ENCODE measurements around the gene AIRE. TPM values are rescaled to one million over a fixed set of nuclear protein-coding genes. Genes with fewer than 3 reads are reported as not detected.

The AIRE gene
- total RNA-seq, 1 donor from 2014 or later = not detected

- no peak for DNase-seq
- Mint-ChIP-seq H3K27ac (ENCODE audit: unreplicated experiment) (no peak overlapping the region), H3K9me3 (ENCODE audit: unreplicated experiment) (peaks cover 2% of the 10 kb centered on the region), H3K4me1 (ENCODE audit: low read depth, unreplicated experiment) (peaks cover 2% of the 10 kb centered on the region), H3K27me3 (ENCODE audit: unreplicated experiment) (peaks cover 5% of the 10 kb centered on the region), H3K4me3 (ENCODE audit: unreplicated experiment) (no peak overlapping the region), H3K36me3 (ENCODE audit: unreplicated experiment) (no peaks in the 10 kb centered on the region)
- TF ChIP-seq, protein P1, sequence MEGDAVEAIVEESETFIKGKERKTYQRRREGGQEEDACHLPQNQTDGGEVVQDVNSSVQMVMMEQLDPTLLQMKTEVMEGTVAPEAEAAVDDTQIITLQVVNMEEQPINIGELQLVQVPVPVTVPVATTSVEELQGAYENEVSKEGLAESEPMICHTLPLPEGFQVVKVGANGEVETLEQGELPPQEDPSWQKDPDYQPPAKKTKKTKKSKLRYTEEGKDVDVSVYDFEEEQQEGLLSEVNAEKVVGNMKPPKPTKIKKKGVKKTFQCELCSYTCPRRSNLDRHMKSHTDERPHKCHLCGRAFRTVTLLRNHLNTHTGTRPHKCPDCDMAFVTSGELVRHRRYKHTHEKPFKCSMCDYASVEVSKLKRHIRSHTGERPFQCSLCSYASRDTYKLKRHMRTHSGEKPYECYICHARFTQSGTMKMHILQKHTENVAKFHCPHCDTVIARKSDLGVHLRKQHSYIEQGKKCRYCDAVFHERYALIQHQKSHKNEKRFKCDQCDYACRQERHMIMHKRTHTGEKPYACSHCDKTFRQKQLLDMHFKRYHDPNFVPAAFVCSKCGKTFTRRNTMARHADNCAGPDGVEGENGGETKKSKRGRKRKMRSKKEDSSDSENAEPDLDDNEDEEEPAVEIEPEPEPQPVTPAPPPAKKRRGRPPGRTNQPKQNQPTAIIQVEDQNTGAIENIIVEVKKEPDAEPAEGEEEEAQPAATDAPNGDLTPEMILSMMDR (IDR thresholded peaks at IDR 0.05; ENCODE audit: partially characterized antibody, unreplicated experiment) = no peak
Measured at GRCh38 chr21:44293551-44294231, 8.0 kb downstream of the AIRE start.

DNA sequence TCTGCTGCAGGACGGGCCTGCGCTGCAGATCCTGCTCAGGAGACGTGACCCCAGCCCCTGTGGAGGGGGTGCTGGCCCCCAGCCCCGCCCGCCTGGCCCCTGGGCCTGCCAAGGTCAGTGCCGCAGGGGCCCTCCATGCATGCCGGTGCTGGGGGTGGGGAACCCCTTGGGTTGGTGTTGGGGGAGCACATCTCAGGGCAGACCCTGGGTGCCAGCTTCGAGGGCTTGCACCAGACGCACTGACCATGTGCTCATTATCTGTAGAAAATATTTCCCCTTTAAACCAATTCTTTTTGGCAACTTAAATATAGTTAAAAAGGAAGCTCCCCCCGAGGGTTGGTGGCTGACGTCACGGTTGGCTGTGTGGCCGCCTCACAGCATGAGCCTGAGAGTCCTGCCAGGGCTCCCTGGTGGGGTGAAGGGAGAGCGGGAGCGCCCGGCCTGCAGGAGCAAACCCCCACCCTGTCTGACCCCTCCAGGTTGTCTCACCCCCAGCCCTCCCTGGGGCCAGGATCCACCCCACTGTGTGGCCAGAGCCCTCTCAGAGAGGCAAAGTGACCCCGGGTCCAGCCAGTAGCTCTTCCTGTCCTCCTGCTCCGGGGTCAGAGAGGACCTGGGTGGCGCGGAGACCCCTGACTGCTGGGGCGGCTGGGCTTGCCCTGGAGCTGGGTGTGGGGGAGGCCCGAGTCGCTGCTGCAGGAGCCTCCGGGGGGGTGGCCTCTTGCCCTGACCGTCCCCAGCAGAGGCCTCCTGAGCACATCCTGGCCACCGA is 8.9 kb downstream of the AIRE start:
- Mint-ChIP-seq H3K9me3 (ENCODE audit: unreplicated experiment) (peaks cover 2% of the 10 kb centered on the region), H3K36me3 (ENCODE audit: unreplicated experiment) (no peaks in the 10 kb centered on the region), H3K4me1 (ENCODE audit: low read depth, unreplicated experiment) (peaks cover 2% of the 10 kb centered on the region), H3K27ac (ENCODE audit: unreplicated experiment) (no peak overlapping the region), H3K27me3 (ENCODE audit: unreplicated experiment) (peaks cover 10% of the 10 kb centered on the region), H3K4me3 (ENCODE audit: unreplicated experiment) (no peak overlapping the region)
- DNase-seq = no peak
- TF ChIP-seq, protein P1 (IDR thresholded peaks at IDR 0.05; ENCODE audit: partially characterized antibody, unreplicated experiment) = no peak

- peak; percentile 60 for DNase-seq
- H3K4me3 Mint-ChIP-seq (ENCODE audit: unreplicated experiment) = no peak overlapping the region
- TF ChIP-seq, protein P1 (IDR thresholded peaks at IDR 0.05; ENCODE audit: partially characterized antibody, unreplicated experiment) = no peak
- peaks cover 10% of the 10 kb centered on the region for H3K27me3 Mint-ChIP-seq (ENCODE audit: unreplicated experiment)
- H3K4me1 Mint-ChIP-seq (ENCODE audit: low read depth, unreplicated experiment) = peaks cover 2% of the 10 kb centered on the region
- peak overlapping the region; percentile 38 for H3K27ac Mint-ChIP-seq (ENCODE audit: unreplicated experiment)
- peaks cover 2% of the 10 kb centered on the region for H3K9me3 Mint-ChIP-seq (ENCODE audit: unreplicated experiment)
- no peaks in the 10 kb centered on the region for H3K36me3 Mint-ChIP-seq (ENCODE audit: unreplicated experiment)
Measured at GRCh38 chr21:44295163-44295573, 9.5 kb downstream of the AIRE start.

DNA sequence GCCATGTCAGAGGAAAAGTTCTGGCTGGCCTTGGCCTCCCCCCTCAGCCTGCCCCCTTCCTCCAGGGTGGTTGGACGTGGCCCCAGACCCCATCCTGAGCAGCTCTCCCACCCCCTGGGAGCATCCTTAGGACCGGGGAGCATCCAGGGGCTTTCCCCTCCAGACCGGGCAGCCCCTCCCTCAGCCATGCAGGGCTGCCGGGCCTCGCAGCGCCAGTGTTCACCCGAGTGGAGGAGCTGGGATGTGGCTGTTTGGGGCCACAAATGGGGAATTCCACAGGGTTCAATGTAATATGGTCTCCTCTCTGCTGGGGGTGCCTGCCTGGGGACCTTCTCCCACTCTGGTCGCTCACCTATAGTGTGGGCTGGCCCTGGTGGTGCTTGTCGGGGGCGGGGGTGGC is 10.0 kb downstream of the AIRE start:
- TF ChIP-seq, protein P1 (IDR thresholded peaks at IDR 0.05; ENCODE audit: partially characterized antibody, unreplicated experiment) = no peak
- Mint-ChIP-seq H3K36me3 (ENCODE audit: unreplicated experiment) (no peaks in the 10 kb centered on the region), H3K27ac (ENCODE audit: unreplicated experiment) (no peak overlapping the region), H3K4me3 (ENCODE audit: unreplicated experiment) (no peak overlapping the region), H3K9me3 (ENCODE audit: unreplicated experiment) (peaks cover 2% of the 10 kb centered on the region), H3K27me3 (ENCODE audit: unreplicated experiment) (peaks cover 10% of the 10 kb centered on the region), H3K4me1 (ENCODE audit: low read depth, unreplicated experiment) (peaks cover 2% of the 10 kb centered on the region)
- no peak for DNase-seq

- Mint-ChIP-seq H3K9me3 (ENCODE audit: unreplicated experiment) (peaks cover 2% of the 10 kb centered on the region), H3K36me3 (ENCODE audit: unreplicated experiment) (no peaks in the 10 kb centered on the region), H3K4me3 (ENCODE audit: unreplicated experiment) (no peak overlapping the region), H3K27ac (ENCODE audit: unreplicated experiment) (no peak overlapping the region), H3K27me3 (ENCODE audit: unreplicated experiment) (peaks cover 10% of the 10 kb centered on the region), H3K4me1 (ENCODE audit: low read depth, unreplicated experiment) (peaks cover 2% of the 10 kb centered on the region)
- TF ChIP-seq, protein P1 (IDR thresholded peaks at IDR 0.05; ENCODE audit: partially characterized antibody, unreplicated experiment) = no peak
- DNase-seq = no peak
Measured at GRCh38 chr21:44296103-44296519, 10.4 kb downstream of the AIRE start.

Measured in glutamatergic neuron (in vitro differentiated cells).